Activated T-cell treated with anti-CD3 and anti-CD28 coated beads for 1 hour (primary cell): ENCODE measurements around the gene GFAP.

Experiments
- DNase-seq: peaks from one replicate; pipeline ENCODE4 v3.0.0-alpha.2; 2020; ENCODE audit warnings: low read depth

The GFAP gene

DNA sequence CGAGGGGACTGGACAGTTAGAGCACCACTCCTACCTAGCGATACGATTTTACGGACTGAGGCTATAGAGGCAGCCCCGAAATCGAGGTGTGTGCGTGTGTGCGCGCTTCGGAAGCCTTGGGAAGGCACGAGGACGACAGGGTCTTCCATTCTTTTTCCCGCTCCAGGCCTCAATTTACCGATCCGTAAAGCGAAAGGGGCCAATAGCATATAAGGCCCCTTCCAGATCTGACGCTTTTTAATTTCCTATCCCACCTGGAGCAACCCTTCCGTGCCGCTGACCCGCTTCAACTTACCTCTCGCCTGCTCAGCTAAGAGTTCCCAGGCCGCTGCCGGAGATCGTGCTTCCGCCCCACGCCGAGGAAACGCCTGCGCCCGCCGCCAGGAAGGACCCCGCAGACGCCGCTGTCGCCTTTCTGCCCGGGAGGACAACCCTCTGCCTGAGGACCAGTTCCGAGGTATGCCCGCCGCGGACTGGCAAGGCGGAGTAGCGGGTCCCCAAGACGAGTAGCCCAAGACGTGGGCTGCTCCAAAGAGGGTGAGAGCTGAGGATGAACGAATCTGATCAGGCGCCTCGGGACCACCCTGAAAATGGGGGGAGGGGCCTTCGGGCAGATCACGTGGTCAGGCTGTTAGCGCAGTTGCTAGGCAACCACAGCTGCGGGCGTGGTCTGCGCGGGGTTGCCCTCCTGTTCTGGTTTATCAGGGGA, 16.1 kb downstream of the GFAP start, which contains the start of gene EFTUD2:
TSS of gene EFTUD2 (minus strand) at position 372 of the 709 bp plus-strand sequence. CDS start 4,924 bp downstream, outside the sequence.
- peak; percentile 91 for DNase-seq

- DNase-seq, result no peak
Measured at GRCh38 chr17:44898768-44899073, 16.6 kb downstream of the GFAP start.

- DNase-seq, result no peak
Measured at GRCh38 chr17:44894642-44895041, 20.7 kb downstream of the GFAP start.

DNA sequence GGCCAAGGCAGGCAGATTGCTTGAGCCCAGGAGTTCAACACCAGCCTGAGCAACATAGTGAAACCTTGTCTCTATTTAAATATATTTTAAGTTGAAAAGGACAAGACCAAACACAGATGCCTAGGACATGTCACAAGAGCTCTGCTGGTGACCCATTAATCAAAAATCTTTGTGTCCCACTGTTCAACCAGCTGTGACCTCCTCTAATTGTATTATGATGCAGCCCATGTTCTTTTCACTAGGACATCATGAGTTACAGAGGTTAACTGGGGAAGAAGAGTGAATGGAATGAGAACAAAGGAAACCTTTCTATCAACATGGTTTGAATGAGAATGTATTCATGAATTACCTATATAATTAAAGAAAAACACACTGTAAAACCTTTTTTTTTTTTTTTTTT, 23.1 kb downstream of the GFAP start:
- DNase-seq, result no peak

DNA sequence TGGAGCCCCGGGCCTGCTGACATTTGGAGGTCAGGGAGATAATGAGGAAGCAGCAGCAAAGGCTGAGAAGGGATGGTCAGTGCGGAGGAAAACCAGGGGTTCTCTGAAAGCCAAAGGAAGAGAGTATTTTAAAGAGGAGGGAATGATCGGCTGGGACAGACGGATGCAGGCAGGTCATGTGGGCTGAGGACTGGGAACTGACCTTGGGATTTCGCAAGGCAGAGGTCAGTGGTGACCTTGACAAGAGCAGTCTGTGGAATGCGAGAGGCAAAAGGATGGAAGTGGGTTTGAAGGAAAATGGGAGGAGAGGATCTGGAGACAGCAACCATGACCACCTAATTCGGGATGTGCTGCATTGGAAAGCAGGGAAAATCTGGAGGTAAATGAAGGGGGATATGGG, 26.3 kb downstream of the GFAP start:
- no peak for DNase-seq

DNA sequence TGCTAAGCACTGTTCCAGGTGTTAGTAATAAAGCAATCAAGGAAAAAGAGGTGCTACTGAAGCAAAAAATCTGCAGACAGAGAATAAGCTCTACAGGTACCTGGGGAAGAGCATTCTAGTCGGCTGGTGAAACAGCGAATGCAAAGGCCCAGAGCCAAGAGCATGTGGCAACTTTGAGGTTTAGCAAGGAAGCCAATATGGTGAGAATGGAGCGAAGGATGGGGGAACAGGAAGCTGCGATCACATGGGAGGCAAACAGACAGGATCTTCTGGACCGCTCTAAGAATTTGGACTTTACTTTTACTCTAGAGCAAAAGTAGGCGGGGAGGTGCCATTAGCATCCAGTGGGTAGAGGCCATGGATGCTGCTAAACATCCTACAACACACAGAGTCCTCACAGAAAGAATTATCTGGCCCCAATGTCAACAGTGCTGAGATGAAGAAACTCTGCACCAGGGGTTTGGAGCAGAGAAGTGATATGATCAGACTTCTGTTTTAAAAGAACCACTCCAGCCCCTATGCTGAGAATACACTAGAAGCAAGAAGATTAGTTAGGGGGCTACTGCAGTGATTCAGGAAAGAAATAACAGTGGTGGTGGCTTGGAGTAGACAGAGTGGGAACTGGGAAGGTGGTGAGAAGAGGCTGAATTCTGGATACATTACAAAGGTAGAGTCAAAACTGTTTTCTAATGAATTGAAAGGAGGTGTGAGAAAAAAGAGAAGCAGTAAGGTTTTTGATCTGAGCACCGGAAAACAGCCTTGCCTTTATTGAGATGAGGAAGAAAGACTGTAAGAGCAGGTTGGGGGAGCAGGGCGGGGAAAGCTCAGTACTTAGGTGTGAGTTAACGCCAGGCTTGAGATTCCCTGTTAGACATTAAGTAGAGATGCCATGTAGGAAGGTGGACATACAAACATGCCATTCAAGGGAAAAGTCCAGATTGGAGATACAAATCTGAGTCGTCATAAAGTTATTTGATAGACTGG, 27.0 kb downstream of the GFAP start:
- no peak for DNase-seq

DNA sequence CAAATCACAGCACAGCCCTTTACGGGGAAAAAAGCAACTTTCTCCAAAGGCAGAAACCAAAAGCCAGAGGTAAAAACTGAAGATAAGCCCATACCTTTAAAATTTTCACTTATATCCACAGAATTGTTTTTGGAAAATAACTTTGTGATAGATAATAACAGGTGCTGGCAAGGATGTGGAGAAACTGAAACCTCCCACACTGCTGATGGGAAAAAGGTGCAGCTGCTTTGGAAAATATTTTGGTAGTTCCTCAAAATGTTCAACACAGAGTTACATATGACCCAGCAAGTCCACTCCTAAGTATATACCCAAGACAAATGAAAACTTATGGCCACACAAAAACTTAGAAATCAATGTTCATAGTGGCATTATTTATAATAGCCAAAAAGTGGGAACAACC, 28.3 kb downstream of the GFAP start:
- no peak for DNase-seq

DNA sequence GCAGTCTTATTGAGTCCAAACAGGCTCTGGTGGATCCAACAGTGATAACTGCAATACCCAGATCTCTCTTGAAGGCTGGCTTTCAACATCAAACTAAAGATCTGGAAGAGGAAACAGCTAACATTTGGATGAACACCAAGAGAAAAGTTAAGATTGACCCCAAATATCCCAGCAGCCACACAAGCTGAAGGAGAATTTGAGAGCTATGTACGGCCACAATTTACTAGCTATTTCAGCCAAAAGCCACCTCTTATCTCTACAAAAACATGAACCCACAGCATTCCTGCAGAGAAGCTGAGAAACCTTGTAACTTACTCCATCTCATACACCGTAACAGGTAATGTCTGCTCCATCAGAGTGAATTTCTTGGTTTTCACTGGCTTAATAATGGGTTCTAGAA, 30.4 kb downstream of the GFAP start:
- no peak for DNase-seq

DNA sequence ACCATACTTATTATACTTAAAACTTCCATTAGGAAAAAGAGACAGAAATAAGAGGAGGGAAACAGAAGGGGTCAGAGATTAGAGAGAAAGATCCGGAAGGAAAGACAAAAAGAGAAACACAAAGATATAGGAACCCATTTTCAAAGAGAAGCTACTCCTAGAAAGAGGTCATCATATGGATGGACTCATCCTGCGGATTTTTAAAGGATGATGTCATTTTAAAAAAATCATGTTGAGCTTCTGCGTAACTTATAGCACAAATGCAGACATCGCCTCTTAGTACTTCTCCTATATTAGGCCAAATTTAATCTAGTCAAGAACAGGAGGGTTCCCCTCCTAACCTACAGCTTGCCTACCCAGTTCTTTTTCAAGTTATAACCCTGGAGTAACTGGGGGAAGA, 34.2 kb downstream of the GFAP start:
- DNase-seq, result no peak

DNA sequence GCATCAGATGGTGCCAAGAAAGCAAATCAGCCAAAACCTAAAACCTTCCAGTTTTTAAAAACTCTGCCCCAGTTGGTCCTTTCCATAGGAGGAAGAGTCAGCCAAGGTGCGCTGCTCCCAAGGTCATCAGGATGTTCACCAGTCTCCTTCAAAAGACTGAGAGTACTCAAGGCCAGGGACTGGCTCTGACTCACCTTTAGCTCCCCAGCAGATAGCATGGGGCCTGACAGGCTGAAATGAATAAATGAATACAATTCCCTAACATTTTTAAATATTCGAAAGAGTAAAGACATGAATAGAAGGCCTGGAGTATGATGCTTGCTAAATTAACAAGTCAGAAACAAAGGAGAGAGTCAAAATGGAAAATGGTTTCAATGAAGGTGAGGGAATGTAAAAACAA, 35.2 kb downstream of the GFAP start:
- no peak for DNase-seq

GRCh38 chr17:44879376-44879775, 35.9 kb downstream of the GFAP start:
- DNase-seq, result no peak

- peak; percentile 11 for DNase-seq
Measured at GRCh38 chr17:44878627-44879221, 36.6 kb downstream of the GFAP start.

GRCh38 chr17:44877121-44877520, 38.2 kb downstream of the GFAP start:
- no peak for DNase-seq

GRCh38 chr17:44875761-44876160, 39.5 kb downstream of the GFAP start:
- no peak for DNase-seq

- DNase-seq, result no peak
Measured at GRCh38 chr17:44872131-44872768, 43.0 kb downstream of the GFAP start.

GRCh38 chr17:44871556-44871955, 43.7 kb downstream of the GFAP start:
- DNase-seq, result no peak

DNA sequence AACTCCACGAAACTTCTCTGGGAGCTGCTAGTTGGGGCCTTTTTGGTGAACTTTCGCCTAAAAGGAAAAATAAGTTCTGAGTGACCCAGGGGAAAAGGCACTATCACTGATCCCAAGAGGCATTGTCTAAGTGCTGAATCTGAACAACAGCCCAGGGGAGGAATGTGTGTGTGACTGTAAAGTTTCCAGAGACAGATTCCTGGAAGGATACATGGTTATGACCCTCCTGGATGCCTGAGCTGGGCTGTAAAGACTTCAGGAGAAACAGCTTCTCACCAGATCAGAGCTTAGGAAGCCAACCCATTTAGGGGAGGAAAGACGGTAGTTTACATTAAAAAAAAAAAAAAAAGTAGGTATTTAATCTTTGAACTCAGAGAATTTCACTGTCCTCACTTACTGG, 47.5 kb downstream of the GFAP start:
- DNase-seq, result no peak

GRCh38 chr17:44865931-44866330, 49.4 kb downstream of the GFAP start:
- DNase-seq, result no peak

- peak; percentile 56 for DNase-seq
Measured at GRCh38 chr17:44865231-44865660, 50.1 kb downstream of the GFAP start.

- no peak for DNase-seq
Measured at GRCh38 chr17:44864831-44865230, 50.5 kb downstream of the GFAP start.

GRCh38 chr17:44863061-44863918, 52.0 kb downstream of the GFAP start:
- DNase-seq, result no peak
